Measurements from ENCODE around the gene STX16. TPM values are rescaled to one million over a fixed set of nuclear protein-coding genes. Genes with fewer than 3 reads are reported as not detected.

Gene STX16
- total and polyA plus RNA-seq, 8 donors, result 17.9 to 67.0 (median 25.1) TPM

GRCh38 chr20:58702859-58703648 is 52.0 kb downstream of the STX16 start:
- Histone ChIP-seq H3K36me3 (peaks cover 4 to 35% (median 9%) of the 10 kb centered on the region in 3 donors), H3K4me3 (no peak overlapping the region), H3K27me3 (no peaks in the 10 kb centered on the region), H3K27ac (no peak overlapping the region), H3K9me3 (no peaks in the 10 kb centered on the region), H3K4me1 (no peaks in the 10 kb centered on the region)
- FAIRE-seq (no peak), DNase-seq (peak in 4 of 6 donors; percentile 7 to 23 (median 11)), ATAC-seq (no peak)
- no peak for TF ChIP-seq CTCF (IDR thresholded peaks at IDR 0.05)
- intact Hi-C loops (cut with DNase I), result no loop called here
- 92 to 95% methylated on average over 28 of the region's 28 CpGs for WGBS, 2 donors

GRCh38 chr20:58703765-58704371 is 52.8 kb downstream of the STX16 start:
- Histone ChIP-seq H3K27ac (no peak overlapping the region), H3K36me3 (peaks cover 1 to 32% (median 9%) of the 10 kb centered on the region in 3 donors), H3K27me3 (no peaks in the 10 kb centered on the region), H3K4me3 (no peak overlapping the region), H3K4me1 (no peaks in the 10 kb centered on the region), H3K9me3 (no peaks in the 10 kb centered on the region)
- ATAC-seq (no peak), FAIRE-seq (no peak), DNase-seq (peak in 3 of 6 donors; percentile 2 to 17 (median 7))
- intact Hi-C loops (cut with DNase I), result no loop called here
- WGBS, 2 donors, result 95 to 98% methylated on average over 12 of the region's 12 CpGs
- no peak for TF ChIP-seq CTCF (IDR thresholded peaks at IDR 0.05)

- DNase-seq, result peak in 3 of 6 donors; percentile 2 to 21 (median 13)
- peaks cover 0 to 24% (median 6%) of the 10 kb centered on the region in 3 donors for H3K36me3 ChIP-seq
- no peaks in the 10 kb centered on the region for H3K9me3 ChIP-seq
- no peaks in the 10 kb centered on the region for H3K27me3 ChIP-seq
- intact Hi-C loops (cut with DNase I), result no loop called here
- ATAC-seq, result peak in 3 of 4 donors; percentile 36 to 72 (median 67)
- TF ChIP-seq CTCF (IDR thresholded peaks at IDR 0.05), result no peak
- no peak overlapping the region for H3K27ac ChIP-seq
- WGBS, 2 donors, result 86 to 90% methylated on average over 14 of the region's 14 CpGs
- H3K4me3 ChIP-seq, result no peak overlapping the region
- H3K4me1 ChIP-seq, result no peaks in the 10 kb centered on the region
- FAIRE-seq, result no peak
Measured at GRCh38 chr20:58705208-58705926, 54.3 kb downstream of the STX16 start.

- Histone ChIP-seq H3K4me1 (no peaks in the 10 kb centered on the region), H3K36me3 (peaks cover 0 to 24% (median 6%) of the 10 kb centered on the region in 3 donors), H3K27me3 (no peaks in the 10 kb centered on the region), H3K4me3 (no peak overlapping the region), H3K9me3 (no peaks in the 10 kb centered on the region), H3K27ac (no peak overlapping the region)
- TF ChIP-seq CTCF (IDR thresholded peaks at IDR 0.05), result no peak
- FAIRE-seq (no peak), ATAC-seq (no peak), DNase-seq (peak in 5 of 6 donors; percentile 4 to 48 (median 10))
- 92 to 96% methylated on average over 20 of the region's 20 CpGs for WGBS, 2 donors
- intact Hi-C loops (cut with DNase I), result no loop called here
Measured at GRCh38 chr20:58706150-58706892, 55.2 kb downstream of the STX16 start.
